ENCODE data around the gene SLC47A2.

The SLC47A2 gene

DNA sequence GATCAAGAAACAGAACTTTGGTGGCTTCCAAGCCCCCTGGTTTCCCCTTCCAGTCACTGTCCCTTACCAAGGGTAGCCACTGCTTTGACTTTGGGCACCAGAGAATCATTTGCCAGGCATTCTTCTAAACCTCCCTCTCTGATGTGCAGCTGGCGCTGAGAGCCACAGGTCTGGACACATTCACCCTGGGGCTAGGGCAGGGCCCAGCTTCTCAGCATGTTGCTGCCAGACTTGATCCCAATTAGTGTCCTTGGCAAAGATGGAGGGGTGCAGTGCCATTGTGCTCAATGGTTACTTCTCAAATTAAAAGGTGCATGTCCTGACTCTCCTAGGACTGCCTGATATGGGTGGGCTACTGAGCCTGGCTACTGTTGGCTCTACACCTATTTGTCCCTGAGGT is 7.6 kb upstream of the SLC47A2 start:
- Mint-ChIP-seq H3K36me3 (no peaks in the 10 kb centered on the region), H3K27ac (no peak overlapping the region), H3K27me3 (no peaks in the 10 kb centered on the region), H3K9me3 (no peaks in the 10 kb centered on the region), H3K4me3 (no peak overlapping the region), H3K4me1 (peaks cover 25% of the 10 kb centered on the region)

- Mint-ChIP-seq H3K4me3 (no peak overlapping the region), H3K4me1 (peaks cover 20% of the 10 kb centered on the region), H3K27ac (no peak overlapping the region), H3K9me3 (no peaks in the 10 kb centered on the region), H3K27me3 (no peaks in the 10 kb centered on the region), H3K36me3 (no peaks in the 10 kb centered on the region)
Measured at GRCh38 chr17:19720631-19721426, 4.4 kb upstream of the SLC47A2 start.

- Mint-ChIP-seq H3K9me3 (no peaks in the 10 kb centered on the region), H3K27me3 (no peaks in the 10 kb centered on the region), H3K36me3 (no peaks in the 10 kb centered on the region), H3K4me3 (no peak overlapping the region), H3K4me1 (peaks cover 13% of the 10 kb centered on the region), H3K27ac (no peak overlapping the region)
Measured at GRCh38 chr17:19720210-19720475, 3.8 kb upstream of the SLC47A2 start.

- H3K27me3 Mint-ChIP-seq, result no peaks in the 10 kb centered on the region
- no peak overlapping the region for H3K27ac Mint-ChIP-seq
- H3K9me3 Mint-ChIP-seq, result no peaks in the 10 kb centered on the region
- no peak overlapping the region for H3K4me3 Mint-ChIP-seq
- no peaks in the 10 kb centered on the region for H3K36me3 Mint-ChIP-seq
- H3K4me1 Mint-ChIP-seq, result peaks cover 10% of the 10 kb centered on the region
Measured at GRCh38 chr17:19719355-19720209, 3.2 kb upstream of the SLC47A2 start.

GRCh38 chr17:19718613-19719354 is 2.4 kb upstream of the SLC47A2 start:
- no peaks in the 10 kb centered on the region for H3K27me3 Mint-ChIP-seq
- H3K4me3 Mint-ChIP-seq, result no peak overlapping the region
- no peaks in the 10 kb centered on the region for H3K9me3 Mint-ChIP-seq
- peaks cover 4% of the 10 kb centered on the region for H3K4me1 Mint-ChIP-seq
- no peak overlapping the region for H3K27ac Mint-ChIP-seq
- no peaks in the 10 kb centered on the region for H3K36me3 Mint-ChIP-seq

- Mint-ChIP-seq H3K4me3 (no peak overlapping the region), H3K27me3 (no peaks in the 10 kb centered on the region), H3K9me3 (no peaks in the 10 kb centered on the region), H3K36me3 (no peaks in the 10 kb centered on the region), H3K27ac (no peak overlapping the region), H3K4me1 (peaks cover 3% of the 10 kb centered on the region)
Measured at GRCh38 chr17:19718041-19718612, 1.7 kb upstream of the SLC47A2 start.

GRCh38 chr17:19717411-19717908 is 1.1 kb upstream of the SLC47A2 start:
- no peaks in the 10 kb centered on the region for H3K36me3 Mint-ChIP-seq
- H3K4me3 Mint-ChIP-seq, result no peak overlapping the region
- H3K4me1 Mint-ChIP-seq, result peaks cover 3% of the 10 kb centered on the region
- H3K9me3 Mint-ChIP-seq, result no peaks in the 10 kb centered on the region
- H3K27me3 Mint-ChIP-seq, result no peaks in the 10 kb centered on the region
- H3K27ac Mint-ChIP-seq, result no peak overlapping the region

- Mint-ChIP-seq H3K27ac (no peak overlapping the region), H3K4me3 (no peak overlapping the region), H3K36me3 (no peaks in the 10 kb centered on the region), H3K4me1 (no peaks in the 10 kb centered on the region), H3K27me3 (no peaks in the 10 kb centered on the region), H3K9me3 (no peaks in the 10 kb centered on the region)
Measured at GRCh38 chr17:19717031-19717360, 612 bp upstream of the SLC47A2 start.

GRCh38 chr17:19714542-19715411 is 1.6 kb downstream of the SLC47A2 start:
- Mint-ChIP-seq H3K36me3 (no peaks in the 10 kb centered on the region), H3K4me1 (no peaks in the 10 kb centered on the region)

DNA sequence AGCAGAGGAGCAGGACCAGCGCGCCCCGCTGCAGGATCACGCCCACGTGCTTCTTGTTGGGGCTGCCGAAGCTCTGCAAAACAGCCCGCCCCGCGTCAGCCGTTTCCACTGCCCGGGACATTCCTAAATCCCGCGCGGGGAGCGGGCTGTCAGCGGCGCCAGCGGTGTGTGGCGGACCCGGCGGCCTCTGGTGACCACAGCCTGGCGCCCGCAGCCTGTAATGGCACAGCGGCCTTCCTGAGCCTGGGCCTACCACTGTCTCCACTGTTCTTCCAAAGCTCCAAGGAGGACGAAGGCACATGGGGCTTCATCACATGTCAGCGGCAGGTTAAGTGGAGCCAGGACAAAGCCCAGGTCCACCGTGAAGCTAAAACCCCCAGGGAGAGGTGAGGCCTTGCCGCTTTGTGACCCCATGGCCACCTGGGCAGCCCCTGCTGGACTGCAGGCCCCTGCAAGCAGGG is 2.5 kb downstream of the SLC47A2 start:
- Mint-ChIP-seq H3K27ac (no peak overlapping the region), H3K36me3 (no peaks in the 10 kb centered on the region), H3K27me3 (no peaks in the 10 kb centered on the region), H3K4me3 (no peak overlapping the region), H3K4me1 (no peaks in the 10 kb centered on the region), H3K9me3 (no peaks in the 10 kb centered on the region)

More at GRCh38 chr17:19714542-19715411, 1.6 kb downstream of the SLC47A2 start:
- Mint-ChIP-seq H3K4me3 (no peak overlapping the region), H3K27me3 (no peaks in the 10 kb centered on the region), H3K27ac (no peak overlapping the region), H3K9me3 (no peaks in the 10 kb centered on the region)

- no peaks in the 10 kb centered on the region for H3K4me1 Mint-ChIP-seq
- no peaks in the 10 kb centered on the region for H3K9me3 Mint-ChIP-seq
- H3K4me3 Mint-ChIP-seq, result no peak overlapping the region
- H3K36me3 Mint-ChIP-seq, result no peaks in the 10 kb centered on the region
- H3K27ac Mint-ChIP-seq, result no peak overlapping the region
- no peaks in the 10 kb centered on the region for H3K27me3 Mint-ChIP-seq
Measured at GRCh38 chr17:19713462-19713861, 2.9 kb downstream of the SLC47A2 start.

DNA sequence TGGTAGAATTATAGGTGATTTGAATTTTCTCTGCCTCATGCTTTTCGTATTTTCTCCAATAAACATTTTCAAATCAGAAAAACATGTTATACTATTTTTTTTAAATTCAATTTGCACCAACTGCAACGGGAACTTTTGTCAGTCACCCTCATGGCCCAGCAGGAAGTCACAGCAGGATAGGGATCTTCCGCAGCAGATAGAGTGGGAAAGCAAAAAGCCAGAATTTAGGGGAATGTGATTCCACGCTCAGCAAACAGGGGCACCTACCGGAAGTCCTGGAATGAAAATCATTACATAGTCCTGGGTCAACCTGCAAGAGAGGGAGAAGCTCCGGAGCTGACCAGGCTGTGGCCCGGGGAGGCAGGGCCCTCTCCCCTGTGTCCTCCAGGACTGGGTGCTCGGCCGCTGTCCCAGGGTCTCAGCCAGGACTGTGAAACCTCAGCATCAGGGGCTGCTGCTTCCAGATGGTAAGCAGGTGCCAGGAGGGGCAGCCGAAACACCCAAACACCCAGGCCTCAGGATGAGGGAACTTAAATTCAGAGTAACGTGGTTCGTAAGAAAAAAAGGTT is 3.9 kb downstream of the SLC47A2 start:
- Mint-ChIP-seq H3K27me3 (no peaks in the 10 kb centered on the region), H3K4me1 (no peaks in the 10 kb centered on the region), H3K36me3 (no peaks in the 10 kb centered on the region), H3K4me3 (no peak overlapping the region), H3K9me3 (no peaks in the 10 kb centered on the region), H3K27ac (no peak overlapping the region)

DNA sequence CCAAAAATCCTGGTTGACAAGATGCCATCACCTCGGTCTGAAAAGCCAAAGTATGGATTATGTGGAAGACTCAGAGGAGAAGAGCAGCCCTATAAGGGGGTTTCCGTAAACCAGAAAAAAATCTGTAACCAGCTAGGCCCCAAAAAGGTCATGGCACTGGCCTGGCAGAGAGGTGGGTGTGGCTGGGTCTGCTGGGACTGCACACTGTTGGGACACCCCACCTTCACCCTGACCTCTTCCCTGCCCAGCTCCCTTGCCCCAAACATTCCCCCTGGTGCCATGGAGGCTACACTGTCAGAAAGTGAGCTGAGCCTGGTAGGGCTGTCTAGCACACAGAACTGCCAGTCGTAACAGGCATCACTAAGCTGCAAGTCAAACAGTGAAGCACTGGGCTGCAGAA is 6.5 kb downstream of the SLC47A2 start:
- no peaks in the 10 kb centered on the region for H3K27me3 Mint-ChIP-seq
- no peaks in the 10 kb centered on the region for H3K4me1 Mint-ChIP-seq
- H3K36me3 Mint-ChIP-seq, result no peaks in the 10 kb centered on the region
- no peak overlapping the region for H3K27ac Mint-ChIP-seq
- no peak overlapping the region for H3K4me3 Mint-ChIP-seq
- H3K9me3 Mint-ChIP-seq, result no peaks in the 10 kb centered on the region

DNA sequence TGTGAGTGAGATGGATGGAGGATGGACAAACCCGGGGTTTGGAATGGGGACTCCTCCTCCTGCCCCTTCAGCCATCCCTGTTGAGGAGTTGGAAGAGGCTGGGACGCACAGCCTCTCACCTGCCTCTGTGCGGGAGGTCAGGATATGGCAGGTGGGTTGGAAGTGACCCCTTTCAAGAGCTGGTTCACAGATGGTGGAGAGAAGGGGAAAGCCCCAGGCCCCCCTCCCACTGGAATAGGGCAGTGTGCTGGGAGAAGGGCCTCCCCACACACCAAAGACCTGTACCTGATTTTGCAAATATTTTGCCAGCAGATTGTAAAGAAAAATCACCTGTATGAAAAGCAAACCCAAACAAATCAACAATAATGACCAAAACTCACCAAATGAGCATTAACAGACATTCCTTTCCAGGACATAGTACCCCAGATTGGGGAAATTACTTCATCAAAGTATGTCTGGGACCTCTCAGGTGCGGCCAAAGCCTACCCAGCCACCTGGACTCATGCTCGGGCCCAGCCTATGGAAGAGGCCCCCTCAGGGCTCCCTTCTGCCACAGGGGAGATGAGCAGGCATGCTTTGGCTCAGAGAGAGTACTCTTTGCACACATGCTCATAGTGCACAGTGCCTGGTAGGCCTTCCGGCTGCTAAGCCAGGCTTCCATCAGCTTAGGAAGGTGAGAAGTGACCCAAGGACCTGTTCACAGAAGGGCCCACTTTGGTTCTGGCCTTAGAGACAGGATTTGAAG is 7.8 kb downstream of the SLC47A2 start:
- no peaks in the 10 kb centered on the region for H3K36me3 Mint-ChIP-seq
- H3K27me3 Mint-ChIP-seq, result no peaks in the 10 kb centered on the region
- H3K4me3 Mint-ChIP-seq, result no peak overlapping the region
- H3K9me3 Mint-ChIP-seq, result no peaks in the 10 kb centered on the region
- no peaks in the 10 kb centered on the region for H3K4me1 Mint-ChIP-seq
- no peak overlapping the region for H3K27ac Mint-ChIP-seq
